ENCODE results near the gene UNC5B.
"Not testable (repeated sequence)": the region's sequence is repeated elsewhere in the genome, so short reads cannot be mapped to it uniquely, and the experiment has no call there.

DNA sequence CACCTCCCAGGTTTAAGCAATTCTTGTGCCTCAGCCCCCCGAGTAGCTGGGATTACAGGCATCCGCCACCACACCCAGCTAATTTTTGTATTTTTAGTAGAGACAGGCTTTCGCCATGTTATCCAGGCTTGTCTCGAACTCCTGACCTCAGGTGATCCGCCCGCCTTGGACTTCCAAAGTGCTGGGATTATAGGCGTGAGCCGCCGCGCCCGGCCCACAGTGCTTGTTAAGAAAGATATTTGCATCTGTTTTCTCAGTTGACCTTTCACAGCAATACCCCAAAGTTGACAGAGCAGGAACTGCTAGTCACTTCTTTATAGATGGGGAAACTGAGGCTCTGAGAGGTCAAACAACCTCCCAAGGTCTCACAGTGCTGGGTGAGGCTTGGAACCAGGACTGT, 60.6 kb downstream of the UNC5B start:
- TF ChIP-seq POLR2A (IDR thresholded peaks at IDR 0.05; ENCODE audit: low read length); GATA1 (IDR thresholded peaks at IDR 0.05; ENCODE audit: low read depth, low read length): not testable (repeated sequence)
